Right cardiac atrium (tissue), 5 donors: ENCODE measurements around the gene GPR45. TPM values are rescaled to one million over a fixed set of nuclear protein-coding genes. Genes with fewer than 3 reads are reported as not detected.

Experiments used
- ATAC-seq, 2 donors: fragments of 200-7000 bp; cut with Tn5 transposase; one replicate each; pipeline versions ENCODE4 v1.8.0 to v1.9.1; 2020; ENCODE audit warnings: moderate library complexity in 2 of 2, mild to moderate bottlenecking in 1 of 2
- DNase-seq, 3 donors: peaks; one replicate each; pipeline ENCODE4 v3.0.0-alpha.2; 2020
- H3K27ac ChIP-seq: one replicate; pipeline ENCODE4 v1.5.1; 2013; ENCODE audit warnings: mild to moderate bottlenecking, low read length, control low read depth, moderate library complexity
- H3K27me3 ChIP-seq: one replicate; pipeline ENCODE4 v1.6.1; 2013; ENCODE audit not compliant: control insufficient read depth, insufficient read depth
- H3K4me1 ChIP-seq: one replicate; pipeline ENCODE4 v1.6.1; 2013; ENCODE audit warnings: low read length; ENCODE audit not compliant: control insufficient read depth, insufficient read depth
- H3K4me3 ChIP-seq: one replicate; pipeline ENCODE4 v1.5.1; 2013; ENCODE audit warnings: low read length, control low read depth
- H3K9me3 ChIP-seq: one replicate; pipeline ENCODE4 v1.6.1; 2013; ENCODE audit warnings: low read length; ENCODE audit not compliant: control insufficient read depth
- WGBS: extraction: QIAGEN DNeasy Blood & Tissue Kit; methylation state at CpG from one replicate; pipeline ENCODE4 v1.1.7; 2013; 5-methylcytosine and 5-hydroxymethylcytosine counted together
- intact Hi-C, 4 donors: fragments of 100-400 bp; cut with DNase I; formaldehyde crosslinking; loops; one replicate each; pipeline versions ENCODE4 v1.11.0 to v1.14.0; 2022 to 2023
- polyA plus RNA-seq: library from polyadenylated mRNA; stranded (reverse); fragments of 200-250 nt; gene quantifications from one replicate; pipeline ENCODE4 v1.2.3, GENCODE V29; 2013
- total RNA-seq, 4 donors: library from RNA; stranded (reverse); fragmentation: NEBNext Ultra II Directional; extraction: Animal tissue kit (Norgen Biotek cat#: 25700); gene quantifications; one replicate each; pipeline ENCODE4 v1.2.1, GENCODE V29; 2021
- donor health status: healthy with polysubstance abuse.
- donor health status: DM: no; HTN: yes; CAD: no.
- donor health status: DM: no; HTN: no; CAD: no.
- donor health status: DM: no; HTN: yes; CAD: no; lungs with severe emphysema.
- donor health status: DM: yes; HTN: yes; CAD: no.

GPR45 gene
- total and polyA plus RNA-seq, 5 donors: not detected

- Histone ChIP-seq H3K4me3 (no peak overlapping the region), H3K27ac (no peak overlapping the region), H3K9me3 (no peaks in the 10 kb centered on the region), H3K4me1 (no peaks in the 10 kb centered on the region), H3K27me3 (no peaks in the 10 kb centered on the region)
- ATAC-seq: no peak
- WGBS: 84% methylated on average over 5 of the region's 5 CpGs
- intact Hi-C loops: no loop called here
- DNase-seq: no peak
Measured at GRCh38 chr2:105254531-105255210, 13.1 kb downstream of the GPR45 start.

- DNase-seq (no peak), ATAC-seq (no peak)
- Histone ChIP-seq H3K9me3 (no peaks in the 10 kb centered on the region), H3K27me3 (no peaks in the 10 kb centered on the region), H3K27ac (no peak overlapping the region), H3K4me3 (no peak overlapping the region), H3K4me1 (no peaks in the 10 kb centered on the region)
- WGBS: 80% methylated on average over 2 of the region's 2 CpGs
- intact Hi-C loops: no loop called here
Measured at GRCh38 chr2:105255979-105256378, 14.4 kb downstream of the GPR45 start.

- Histone ChIP-seq H3K27me3 (no peaks in the 10 kb centered on the region), H3K4me1 (no peaks in the 10 kb centered on the region), H3K9me3 (no peaks in the 10 kb centered on the region), H3K27ac (no peak overlapping the region), H3K4me3 (no peak overlapping the region)
- intact Hi-C loops: no loop called here
- DNase-seq: no peak
- ATAC-seq: no peak
- 50% methylated on average over 11 of the region's 11 CpGs for WGBS
Measured at GRCh38 chr2:105256431-105257047, 15.0 kb downstream of the GPR45 start.

GRCh38 chr2:105257981-105258380 is 16.4 kb downstream of the GPR45 start:
- no peak for ATAC-seq
- no peak for DNase-seq
- Histone ChIP-seq H3K9me3 (no peaks in the 10 kb centered on the region), H3K4me1 (no peaks in the 10 kb centered on the region), H3K27me3 (no peaks in the 10 kb centered on the region), H3K27ac (no peak overlapping the region), H3K4me3 (no peak overlapping the region)
- intact Hi-C loops: no loop called here
- WGBS: 90% methylated on average over 3 of the region's 3 CpGs

GRCh38 chr2:105258835-105259350 is 17.4 kb downstream of the GPR45 start:
- no peak overlapping the region for H3K4me3 ChIP-seq
- DNase-seq: no peak
- intact Hi-C loops: no loop called here
- H3K27ac ChIP-seq: no peak overlapping the region
- no peak for ATAC-seq
- no peaks in the 10 kb centered on the region for H3K27me3 ChIP-seq
- H3K9me3 ChIP-seq: no peaks in the 10 kb centered on the region
- WGBS: 86% methylated on average over 10 of the region's 10 CpGs
- H3K4me1 ChIP-seq: no peaks in the 10 kb centered on the region

- no peak for ATAC-seq
- 87% methylated on average over 5 of the region's 5 CpGs for WGBS
- intact Hi-C loops: no loop called here
- Histone ChIP-seq H3K27ac (no peak overlapping the region), H3K4me1 (no peaks in the 10 kb centered on the region), H3K27me3 (no peaks in the 10 kb centered on the region), H3K9me3 (no peaks in the 10 kb centered on the region), H3K4me3 (no peak overlapping the region)
- DNase-seq: no peak
Measured at GRCh38 chr2:105261061-105261460, 19.5 kb downstream of the GPR45 start.

GRCh38 chr2:105262651-105263091 is 21.1 kb downstream of the GPR45 start:
- DNase-seq: no peak
- H3K4me3 ChIP-seq: no peak overlapping the region
- no peaks in the 10 kb centered on the region for H3K27me3 ChIP-seq
- intact Hi-C loops: no loop called here
- no peaks in the 10 kb centered on the region for H3K4me1 ChIP-seq
- WGBS: 82% methylated on average over 10 of the region's 10 CpGs
- H3K27ac ChIP-seq: no peak overlapping the region
- ATAC-seq: no peak
- H3K9me3 ChIP-seq: no peaks in the 10 kb centered on the region

- Histone ChIP-seq H3K4me3 (no peak overlapping the region), H3K27me3 (no peaks in the 10 kb centered on the region), H3K9me3 (no peaks in the 10 kb centered on the region), H3K4me1 (no peaks in the 10 kb centered on the region), H3K27ac (no peak overlapping the region)
- ATAC-seq: no peak
- WGBS: 94% methylated on average over 21 of the region's 21 CpGs
- no peak for DNase-seq
- intact Hi-C loops: no loop called here
Measured at GRCh38 chr2:105269426-105269825, 27.9 kb downstream of the GPR45 start.

GRCh38 chr2:105271393-105272045 is 30.0 kb downstream of the GPR45 start:
- intact Hi-C loops: no loop called here
- no peak overlapping the region for H3K4me3 ChIP-seq
- no peaks in the 10 kb centered on the region for H3K9me3 ChIP-seq
- H3K4me1 ChIP-seq: no peaks in the 10 kb centered on the region
- WGBS: 94% methylated on average over 14 of the region's 14 CpGs
- DNase-seq (no peak), ATAC-seq (no peak)
- no peak overlapping the region for H3K27ac ChIP-seq
- H3K27me3 ChIP-seq: no peaks in the 10 kb centered on the region

GRCh38 chr2:105272176-105272575 is 30.6 kb downstream of the GPR45 start:
- no peaks in the 10 kb centered on the region for H3K27me3 ChIP-seq
- no peak overlapping the region for H3K4me3 ChIP-seq
- no peaks in the 10 kb centered on the region for H3K9me3 ChIP-seq
- no peak for DNase-seq
- 88% methylated on average over 9 of the region's 9 CpGs for WGBS
- no peak overlapping the region for H3K27ac ChIP-seq
- ATAC-seq: no peak
- no peaks in the 10 kb centered on the region for H3K4me1 ChIP-seq
- intact Hi-C loops: no loop called here

- no peak for DNase-seq
- Histone ChIP-seq H3K27me3 (no peaks in the 10 kb centered on the region), H3K4me1 (no peaks in the 10 kb centered on the region), H3K9me3 (no peaks in the 10 kb centered on the region), H3K27ac (no peak overlapping the region), H3K4me3 (no peak overlapping the region)
- peak; percentile 41 to 68 for ATAC-seq
- WGBS: 63% methylated on average over 4 of the region's 4 CpGs
- intact Hi-C loops: no loop called here
Measured at GRCh38 chr2:105274046-105274445, 32.5 kb downstream of the GPR45 start.
